SU-DHL-6 (cell line): Measurements from ENCODE around the gene SH2D4B.

Source experiments
- H2AFZ ChIP-seq: fragments of 200-600 bp; sonication (generic); 2 replicates; pipeline ENCODE4 v1.6.1; 2014; ENCODE audit warnings: low read depth, mild to moderate bottlenecking, moderate library complexity, mixed read lengths, antibody characterized with exemption, low read length; ENCODE audit not compliant: severe bottlenecking
- H3F3A ChIP-seq: fragments of 200-600 bp; shearing (Covaris generic); 2 replicates; pipeline ENCODE4 v1.6.0; 2016; ENCODE audit warnings: antibody characterized with exemption, mild to moderate bottlenecking; ENCODE audit not compliant: insufficient read depth
- H3K27ac ChIP-seq: fragments of 200-600 bp; sonication (generic); 2 replicates; pipeline ENCODE4 v1.5.1; 2016; ENCODE audit warnings: low read depth, mild to moderate bottlenecking, low read length, moderate library complexity, mixed read lengths
- H3K27me3 ChIP-seq: fragments of 200-600 bp; sonication (generic), shearing (Covaris generic); 2 replicates; pipeline ENCODE4 v1.6.0; 2014; ENCODE audit warnings: mild to moderate bottlenecking, low read length
- H3K36me3 ChIP-seq: fragments of 200-600 bp; sonication (generic); 2 replicates; pipeline ENCODE4 v1.6.1; 2014; ENCODE audit warnings: mild to moderate bottlenecking, low read length, mixed read lengths
- H3K4me2 ChIP-seq: fragments of 300-600, 200-600 bp; shearing (Covaris generic), sonication (generic); 2 replicates; pipeline ENCODE4 v1.6.0; 2014; ENCODE audit warnings: low read length, low read depth, mild to moderate bottlenecking; ENCODE audit not compliant: poor library complexity, severe bottlenecking
- H3K4me3 ChIP-seq: fragments of 200-600 bp; sonication (generic); 2 replicates; pipeline ENCODE4 v1.5.1; 2014; ENCODE audit warnings: antibody characterized with exemption, low read length, mild to moderate bottlenecking, mixed read lengths; ENCODE audit not compliant: insufficient read depth, poor library complexity, severe bottlenecking
- H3K79me2 ChIP-seq: fragments of 200-600 bp; sonication (generic); 2 replicates; pipeline ENCODE4 v1.6.1; 2014; ENCODE audit warnings: mild to moderate bottlenecking, low read length, moderate library complexity; ENCODE audit not compliant: insufficient read depth
- H3K9ac ChIP-seq: fragments of 200-600 bp; sonication (generic); 2 replicates; pipeline ENCODE4 v1.7.0; 2014; ENCODE audit warnings: mild to moderate bottlenecking, low read length
- H3K9me2 ChIP-seq: fragments of 200-600 bp; sonication (generic); replicated peaks from 2 replicates; pipeline ENCODE4 v1.6.1; 2014; ENCODE audit warnings: low read length; ENCODE audit not compliant: insufficient read depth
- H3K9me3 ChIP-seq: fragments of 200-600 bp; sonication (generic); 2 replicates; pipeline ENCODE4 v1.6.1; 2014; ENCODE audit warnings: low read length, mixed read lengths; ENCODE audit not compliant: insufficient read depth
- H4K20me1 ChIP-seq: fragments of 200-600 bp; sonication (generic); 2 replicates; pipeline ENCODE4 v1.6.1; 2014; ENCODE audit warnings: low read depth, mild to moderate bottlenecking, antibody characterized with exemption, low read length, moderate library complexity, mixed read lengths
- EZH2phosphoT487 ChIP-seq: fragments of 200-600 bp; sonication (generic), shearing (Covaris generic); conservative IDR thresholded peaks from 2 replicates; pipeline ENCODE4 v1.6.1; 2018; ENCODE audit warnings: mild to moderate bottlenecking, antibody characterized with exemption, low read length, moderate library complexity, mixed read lengths
- TF ChIP-seq, protein P1 (sequence below): fragments of 200-600 bp; sonication (generic); IDR thresholded peaks from one replicate; pipeline ENCODE4 v1.5.1; 2017; ENCODE audit warnings: antibody characterized with exemption, mild to moderate bottlenecking, low read length, moderate library complexity; ENCODE audit not compliant: insufficient read depth, poor library complexity, severe bottlenecking

SH2D4B gene

GRCh38 chr10:80598084-80598798 lies 60.5 kb downstream of the SH2D4B start:
- Histone ChIP-seq H3K4me3 (no peak overlapping the region), H3K36me3 (no peaks in the 10 kb centered on the region), H3K9me2 (no peaks in the 10 kb centered on the region), H3K79me2 (no peaks in the 10 kb centered on the region), H4K20me1 (no peaks in the 10 kb centered on the region), H3K27me3 (no peaks in the 10 kb centered on the region), H3K9me3 (no peaks in the 10 kb centered on the region), H2AFZ (no peak overlapping the region), H3K4me2 (no peak overlapping the region), H3F3A (no peaks in the 10 kb centered on the region), H3K27ac (no peak overlapping the region), H3K9ac (no peak overlapping the region)
- TF ChIP-seq, protein P1, sequence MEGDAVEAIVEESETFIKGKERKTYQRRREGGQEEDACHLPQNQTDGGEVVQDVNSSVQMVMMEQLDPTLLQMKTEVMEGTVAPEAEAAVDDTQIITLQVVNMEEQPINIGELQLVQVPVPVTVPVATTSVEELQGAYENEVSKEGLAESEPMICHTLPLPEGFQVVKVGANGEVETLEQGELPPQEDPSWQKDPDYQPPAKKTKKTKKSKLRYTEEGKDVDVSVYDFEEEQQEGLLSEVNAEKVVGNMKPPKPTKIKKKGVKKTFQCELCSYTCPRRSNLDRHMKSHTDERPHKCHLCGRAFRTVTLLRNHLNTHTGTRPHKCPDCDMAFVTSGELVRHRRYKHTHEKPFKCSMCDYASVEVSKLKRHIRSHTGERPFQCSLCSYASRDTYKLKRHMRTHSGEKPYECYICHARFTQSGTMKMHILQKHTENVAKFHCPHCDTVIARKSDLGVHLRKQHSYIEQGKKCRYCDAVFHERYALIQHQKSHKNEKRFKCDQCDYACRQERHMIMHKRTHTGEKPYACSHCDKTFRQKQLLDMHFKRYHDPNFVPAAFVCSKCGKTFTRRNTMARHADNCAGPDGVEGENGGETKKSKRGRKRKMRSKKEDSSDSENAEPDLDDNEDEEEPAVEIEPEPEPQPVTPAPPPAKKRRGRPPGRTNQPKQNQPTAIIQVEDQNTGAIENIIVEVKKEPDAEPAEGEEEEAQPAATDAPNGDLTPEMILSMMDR: no peak
- no peak for TF ChIP-seq EZH2phosphoT487

DNA sequence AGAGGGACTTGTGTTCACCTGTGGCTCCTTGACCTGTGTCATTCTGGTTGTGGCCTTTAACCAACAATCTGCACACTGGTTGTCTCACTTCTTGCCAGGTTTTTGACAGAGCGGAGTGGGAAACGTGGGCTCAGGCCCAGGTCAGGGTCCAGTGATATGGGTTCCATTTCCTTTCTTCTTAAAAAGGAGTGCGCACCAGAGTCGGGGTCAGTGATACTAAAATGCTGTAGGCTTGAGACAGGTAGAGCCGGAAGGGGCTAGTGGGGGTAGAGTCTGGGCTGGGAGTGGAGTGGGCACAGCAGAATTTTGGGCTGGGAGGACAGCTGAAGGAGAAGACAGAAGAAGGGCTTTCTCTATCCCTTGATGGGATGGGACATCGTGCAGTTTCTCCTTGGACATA lies 61.2 kb downstream of the SH2D4B start:
- H3K27me3 ChIP-seq: no peaks in the 10 kb centered on the region
- no peaks in the 10 kb centered on the region for H3K79me2 ChIP-seq
- H3K27ac ChIP-seq: no peak overlapping the region
- H3K4me2 ChIP-seq: no peak overlapping the region
- H3K9me3 ChIP-seq: no peaks in the 10 kb centered on the region
- H3K4me3 ChIP-seq: no peak overlapping the region
- H3F3A ChIP-seq: no peaks in the 10 kb centered on the region
- H2AFZ ChIP-seq: no peak overlapping the region
- no peak overlapping the region for H3K9ac ChIP-seq
- no peaks in the 10 kb centered on the region for H4K20me1 ChIP-seq
- H3K36me3 ChIP-seq: no peaks in the 10 kb centered on the region
- no peak for TF ChIP-seq EZH2phosphoT487
- TF ChIP-seq, protein P1: no peak
- no peaks in the 10 kb centered on the region for H3K9me2 ChIP-seq

DNA sequence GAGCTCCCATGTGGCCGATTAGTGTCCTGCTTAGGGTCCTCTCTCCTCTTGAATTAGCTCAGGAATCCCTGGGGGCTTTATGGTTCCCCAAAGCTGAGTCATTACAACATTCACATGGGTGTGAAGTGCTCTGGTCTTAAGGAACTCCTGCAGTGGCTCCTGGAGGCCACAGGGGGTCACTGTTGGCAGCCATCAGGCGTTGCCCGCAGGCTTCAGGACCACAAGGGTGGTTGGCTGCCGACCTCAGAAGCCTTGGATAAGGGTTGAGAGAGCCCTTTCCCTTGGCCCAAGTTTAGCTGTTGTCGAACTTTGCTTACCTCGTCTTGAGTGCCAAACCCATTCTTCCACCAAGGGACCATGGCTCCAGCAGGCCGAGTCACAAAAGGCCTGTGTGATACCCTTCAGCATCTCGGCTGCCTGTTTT lies 61.7 kb downstream of the SH2D4B start:
- no peak overlapping the region for H3K4me2 ChIP-seq
- TF ChIP-seq, protein P1: peak; percentile 54
- TF ChIP-seq EZH2phosphoT487: no peak
- H3K79me2 ChIP-seq: no peaks in the 10 kb centered on the region
- H3K9me2 ChIP-seq: no peaks in the 10 kb centered on the region
- H3K4me3 ChIP-seq: no peak overlapping the region
- no peaks in the 10 kb centered on the region for H4K20me1 ChIP-seq
- no peaks in the 10 kb centered on the region for H3K36me3 ChIP-seq
- H2AFZ ChIP-seq: no peak overlapping the region
- no peak overlapping the region for H3K27ac ChIP-seq
- H3K9ac ChIP-seq: no peak overlapping the region
- no peaks in the 10 kb centered on the region for H3K9me3 ChIP-seq
- no peaks in the 10 kb centered on the region for H3K27me3 ChIP-seq
- no peaks in the 10 kb centered on the region for H3F3A ChIP-seq
